ENCODE data around the gene CD96.
"Not testable (repeated sequence)": the region's sequence is repeated elsewhere in the genome, so short reads cannot be mapped to it uniquely, and the experiment has no call there.

The CD96 gene

GRCh38 chr3:111545349-111545748, 3.4 kb downstream of the CD96 start:
- DNase-seq: no peak
- Histone ChIP-seq H3K9me3 (no peaks in the 10 kb centered on the region), H3K4me1 (no peaks in the 10 kb centered on the region), H3K27me3 (peaks cover 3% of the 10 kb centered on the region), H3K4me3 (ENCODE audit: low read depth, low read length) (no peak overlapping the region), H3K36me3 (no peaks in the 10 kb centered on the region)
- TF ChIP-seq, protein P1, sequence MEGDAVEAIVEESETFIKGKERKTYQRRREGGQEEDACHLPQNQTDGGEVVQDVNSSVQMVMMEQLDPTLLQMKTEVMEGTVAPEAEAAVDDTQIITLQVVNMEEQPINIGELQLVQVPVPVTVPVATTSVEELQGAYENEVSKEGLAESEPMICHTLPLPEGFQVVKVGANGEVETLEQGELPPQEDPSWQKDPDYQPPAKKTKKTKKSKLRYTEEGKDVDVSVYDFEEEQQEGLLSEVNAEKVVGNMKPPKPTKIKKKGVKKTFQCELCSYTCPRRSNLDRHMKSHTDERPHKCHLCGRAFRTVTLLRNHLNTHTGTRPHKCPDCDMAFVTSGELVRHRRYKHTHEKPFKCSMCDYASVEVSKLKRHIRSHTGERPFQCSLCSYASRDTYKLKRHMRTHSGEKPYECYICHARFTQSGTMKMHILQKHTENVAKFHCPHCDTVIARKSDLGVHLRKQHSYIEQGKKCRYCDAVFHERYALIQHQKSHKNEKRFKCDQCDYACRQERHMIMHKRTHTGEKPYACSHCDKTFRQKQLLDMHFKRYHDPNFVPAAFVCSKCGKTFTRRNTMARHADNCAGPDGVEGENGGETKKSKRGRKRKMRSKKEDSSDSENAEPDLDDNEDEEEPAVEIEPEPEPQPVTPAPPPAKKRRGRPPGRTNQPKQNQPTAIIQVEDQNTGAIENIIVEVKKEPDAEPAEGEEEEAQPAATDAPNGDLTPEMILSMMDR (IDR thresholded peaks at IDR 0.05; ENCODE audit: low read depth, low read length): no peak

DNA sequence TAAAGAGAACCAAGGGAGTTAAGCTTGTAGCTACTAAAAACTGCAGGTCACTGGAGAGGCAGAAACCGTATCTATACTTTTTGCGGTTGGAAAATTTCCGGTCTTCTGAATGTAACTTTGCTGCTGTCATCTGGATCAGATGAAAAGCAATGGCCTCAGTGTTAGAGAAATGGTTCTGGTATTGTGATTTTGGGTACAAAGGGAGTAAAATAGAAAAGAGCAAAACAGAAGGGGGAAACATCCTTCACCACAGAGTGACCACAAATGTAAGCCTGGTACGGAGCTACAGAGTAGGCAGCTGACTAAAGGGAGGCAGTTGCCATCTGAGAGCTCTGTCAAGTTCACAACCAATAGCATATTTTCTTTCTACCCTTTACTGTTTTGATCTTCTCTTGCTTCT, 5.6 kb downstream of the CD96 start:
- no peaks in the 10 kb centered on the region for H3K9me3 ChIP-seq
- TF ChIP-seq, protein P1 (IDR thresholded peaks at IDR 0.05; ENCODE audit: low read depth, low read length): no peak
- no peak for DNase-seq
- H3K4me3 ChIP-seq (ENCODE audit: low read depth, low read length): no peak overlapping the region
- peaks cover 7% of the 10 kb centered on the region for H3K27me3 ChIP-seq
- no peaks in the 10 kb centered on the region for H3K4me1 ChIP-seq
- no peaks in the 10 kb centered on the region for H3K36me3 ChIP-seq

DNA sequence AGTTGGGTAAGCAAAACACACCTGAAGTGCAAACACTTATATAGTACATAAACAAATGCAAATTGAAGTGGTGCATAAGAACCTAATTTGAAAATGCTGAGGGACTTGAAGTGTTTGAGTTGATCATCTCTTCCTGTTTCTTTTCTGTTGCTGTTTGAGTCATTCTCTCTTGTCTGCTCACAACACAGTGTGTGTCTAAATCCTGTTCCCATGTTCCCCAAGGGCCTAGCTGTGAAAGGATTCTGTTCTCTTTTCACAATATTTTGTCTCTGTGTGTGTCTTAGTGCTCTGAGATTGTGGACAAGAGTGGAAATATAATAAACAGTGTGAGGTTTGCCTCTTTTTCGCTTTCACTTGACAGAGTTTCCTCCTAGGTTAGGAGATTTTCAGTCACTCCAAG, 6.1 kb downstream of the CD96 start:
- no peaks in the 10 kb centered on the region for H3K36me3 ChIP-seq
- no peak overlapping the region for H3K4me3 ChIP-seq (ENCODE audit: low read depth, low read length)
- no peak for DNase-seq
- peaks cover 7% of the 10 kb centered on the region for H3K27me3 ChIP-seq
- no peaks in the 10 kb centered on the region for H3K9me3 ChIP-seq
- TF ChIP-seq, protein P1 (IDR thresholded peaks at IDR 0.05; ENCODE audit: low read depth, low read length): no peak
- H3K4me1 ChIP-seq: no peaks in the 10 kb centered on the region

DNA sequence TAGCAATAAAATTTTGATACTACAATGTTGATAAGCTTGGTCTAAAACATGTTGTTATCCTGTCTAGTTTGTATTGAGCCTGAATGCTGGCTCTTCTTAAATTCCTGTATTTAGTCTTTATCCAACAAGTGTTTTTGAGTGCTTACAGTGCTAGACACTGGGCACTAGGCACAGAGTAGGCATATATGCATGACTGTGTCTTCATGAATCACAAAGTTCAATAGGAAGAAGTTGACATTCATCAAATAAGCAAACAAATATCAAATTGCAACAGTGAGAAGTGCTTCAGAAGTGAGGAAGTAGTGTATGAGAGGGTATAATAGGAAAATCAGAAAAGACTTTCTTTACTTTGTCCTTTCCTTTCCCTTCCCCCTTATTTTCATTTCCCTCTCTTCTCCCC, 6.8 kb downstream of the CD96 start:
- peaks cover 7% of the 10 kb centered on the region for H3K27me3 ChIP-seq
- no peaks in the 10 kb centered on the region for H3K9me3 ChIP-seq
- no peaks in the 10 kb centered on the region for H3K36me3 ChIP-seq
- no peaks in the 10 kb centered on the region for H3K4me1 ChIP-seq
- TF ChIP-seq, protein P1 (IDR thresholded peaks at IDR 0.05; ENCODE audit: low read depth, low read length): no peak
- no peak for DNase-seq
- H3K4me3 ChIP-seq (ENCODE audit: low read depth, low read length): no peak overlapping the region

DNA sequence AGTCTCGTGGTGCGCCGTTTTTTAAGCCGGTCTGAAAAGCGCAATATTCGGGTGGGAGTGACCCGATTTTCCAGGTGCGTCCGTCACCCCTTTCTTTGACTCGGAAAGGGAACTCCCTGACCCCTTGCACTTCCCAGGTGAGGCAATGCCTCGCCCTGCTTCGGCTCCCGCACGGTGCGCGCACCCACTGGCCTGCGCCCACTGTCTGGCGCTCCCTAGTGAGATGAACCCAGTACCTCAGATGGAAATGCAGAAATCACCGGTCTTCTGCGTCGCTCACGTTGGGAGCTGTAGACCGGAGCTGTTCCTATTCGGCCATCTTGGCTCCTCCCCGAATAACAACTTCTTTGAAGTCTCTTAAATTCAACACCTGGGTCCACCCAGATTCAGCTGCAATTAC, 19.9 kb downstream of the CD96 start:
- H3K4me1 ChIP-seq; H3K27me3 ChIP-seq; H3K9me3 ChIP-seq; H3K36me3 ChIP-seq; DNase-seq; H3K4me3 ChIP-seq (ENCODE audit: low read depth, low read length): not testable (repeated sequence)

GRCh38 chr3:111566844-111567243, 24.8 kb downstream of the CD96 start:
- no peaks in the 10 kb centered on the region for H3K4me1 ChIP-seq
- H3K27me3 ChIP-seq: no peaks in the 10 kb centered on the region; the same call in 1 of the 2 replicates
- H3K36me3 ChIP-seq: no peaks in the 10 kb centered on the region
- no peaks in the 10 kb centered on the region for H3K9me3 ChIP-seq
- H3K4me3 ChIP-seq (ENCODE audit: low read depth, low read length): no peak overlapping the region
- TF ChIP-seq, protein P1 (IDR thresholded peaks at IDR 0.05; ENCODE audit: low read depth, low read length): no peak
- DNase-seq: no peak

GRCh38 chr3:111568355-111568754, 26.4 kb downstream of the CD96 start:
- TF ChIP-seq, protein P1 (IDR thresholded peaks at IDR 0.05; ENCODE audit: low read depth, low read length): no peak
- no peaks in the 10 kb centered on the region for H3K4me1 ChIP-seq
- H3K4me3 ChIP-seq (ENCODE audit: low read depth, low read length): no peak overlapping the region
- DNase-seq: no peak
- no peaks in the 10 kb centered on the region for H3K9me3 ChIP-seq
- H3K36me3 ChIP-seq: no peaks in the 10 kb centered on the region
- no peaks in the 10 kb centered on the region for H3K27me3 ChIP-seq
